LNCAP (cell line): Measurements from ENCODE around the gene CEP95.

ENCODE experiments used
- CTCF ChIP-seq: fragments of 450-650 bp; IDR thresholded peaks from 2 replicates; pipeline ENCODE4 v1.5.1; 2017; ENCODE audit warnings: mild to moderate bottlenecking

The CEP95 gene

DNA sequence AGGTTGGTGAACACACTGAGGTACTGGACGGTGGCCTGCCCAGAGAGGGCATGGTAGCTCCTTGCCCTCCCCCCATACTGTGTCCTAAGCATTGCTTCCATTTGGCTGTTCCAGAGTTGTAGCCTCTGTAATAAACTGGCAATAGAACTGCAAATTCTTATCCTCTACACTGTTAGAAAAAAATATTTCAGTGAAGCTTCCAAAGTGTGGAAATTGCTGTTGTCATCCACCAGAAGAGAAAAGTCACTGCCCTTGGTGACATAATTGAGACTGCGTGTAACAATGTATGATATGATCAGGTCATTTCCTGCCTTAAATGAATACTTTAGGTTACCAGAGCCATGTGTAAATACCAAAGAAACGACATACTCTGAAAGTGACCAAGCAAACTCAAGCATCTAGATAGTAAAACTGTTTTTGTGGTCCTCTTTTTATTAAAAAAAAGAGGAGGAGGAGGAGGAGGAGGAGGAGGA lies 65.9 kb downstream of the CEP95 start:
- TF ChIP-seq CTCF: no peak

GRCh38 chr17:64573214-64573613 lies 66.4 kb downstream of the CEP95 start:
- TF ChIP-seq CTCF: no peak

DNA sequence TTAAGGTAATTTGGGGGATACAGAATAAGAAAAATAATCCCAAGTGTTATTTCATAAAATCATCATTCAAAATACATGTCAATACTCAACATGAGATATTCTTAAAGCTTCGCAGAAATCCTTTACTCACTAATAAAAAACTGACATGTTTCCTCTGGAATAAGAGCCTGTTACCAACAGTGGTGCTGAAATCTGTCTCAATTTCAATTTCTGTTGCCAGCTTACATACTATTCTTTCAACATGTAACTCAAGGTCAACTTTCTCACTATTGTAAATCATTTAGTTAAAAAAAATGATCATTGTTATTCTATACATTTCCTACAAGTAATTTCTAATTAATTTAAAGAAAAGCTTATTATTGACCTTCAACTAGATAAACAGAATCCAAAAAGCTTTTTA lies 67.9 kb downstream of the CEP95 start:
- TF ChIP-seq CTCF: no peak

DNA sequence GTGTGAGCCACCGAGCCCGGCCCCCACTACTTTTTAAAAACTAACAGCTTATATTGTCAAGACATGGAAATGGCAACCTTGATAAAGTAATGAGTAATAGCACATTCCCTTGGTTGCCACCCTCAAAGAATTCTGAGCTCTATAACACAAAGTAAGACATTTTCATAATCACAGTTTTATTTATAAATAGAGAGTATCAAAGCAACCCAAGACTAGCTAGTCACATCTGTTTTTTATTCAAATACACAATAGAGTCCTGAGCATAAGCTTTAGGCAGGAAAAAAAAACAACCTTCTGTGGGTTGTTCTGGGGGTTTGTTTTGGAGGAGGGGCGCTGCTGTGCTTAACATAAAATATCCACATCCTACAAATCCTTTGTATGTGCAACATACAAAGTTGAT lies 68.7 kb downstream of the CEP95 start:
- no peak for TF ChIP-seq CTCF

DNA sequence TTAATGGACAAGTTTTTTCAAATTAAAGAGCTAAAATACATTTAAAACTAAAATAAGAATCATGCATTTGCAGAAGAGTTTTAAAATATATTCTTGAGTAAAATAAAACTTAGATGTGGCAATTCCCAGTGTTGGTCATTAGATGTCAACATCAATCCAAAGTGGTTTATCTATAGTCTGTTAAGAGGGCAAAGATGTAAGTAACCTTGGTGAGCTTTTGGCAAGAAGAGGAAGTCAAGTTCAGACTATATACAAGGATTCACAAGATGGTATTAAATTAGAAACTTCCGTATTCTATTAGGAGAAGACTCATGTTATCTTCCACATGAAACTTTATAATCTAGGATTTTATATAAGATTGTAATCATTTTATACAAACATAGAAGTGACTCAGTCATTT lies 73.1 kb downstream of the CEP95 start:
- no peak; the same call in 1 of the 2 replicates for TF ChIP-seq CTCF

DNA sequence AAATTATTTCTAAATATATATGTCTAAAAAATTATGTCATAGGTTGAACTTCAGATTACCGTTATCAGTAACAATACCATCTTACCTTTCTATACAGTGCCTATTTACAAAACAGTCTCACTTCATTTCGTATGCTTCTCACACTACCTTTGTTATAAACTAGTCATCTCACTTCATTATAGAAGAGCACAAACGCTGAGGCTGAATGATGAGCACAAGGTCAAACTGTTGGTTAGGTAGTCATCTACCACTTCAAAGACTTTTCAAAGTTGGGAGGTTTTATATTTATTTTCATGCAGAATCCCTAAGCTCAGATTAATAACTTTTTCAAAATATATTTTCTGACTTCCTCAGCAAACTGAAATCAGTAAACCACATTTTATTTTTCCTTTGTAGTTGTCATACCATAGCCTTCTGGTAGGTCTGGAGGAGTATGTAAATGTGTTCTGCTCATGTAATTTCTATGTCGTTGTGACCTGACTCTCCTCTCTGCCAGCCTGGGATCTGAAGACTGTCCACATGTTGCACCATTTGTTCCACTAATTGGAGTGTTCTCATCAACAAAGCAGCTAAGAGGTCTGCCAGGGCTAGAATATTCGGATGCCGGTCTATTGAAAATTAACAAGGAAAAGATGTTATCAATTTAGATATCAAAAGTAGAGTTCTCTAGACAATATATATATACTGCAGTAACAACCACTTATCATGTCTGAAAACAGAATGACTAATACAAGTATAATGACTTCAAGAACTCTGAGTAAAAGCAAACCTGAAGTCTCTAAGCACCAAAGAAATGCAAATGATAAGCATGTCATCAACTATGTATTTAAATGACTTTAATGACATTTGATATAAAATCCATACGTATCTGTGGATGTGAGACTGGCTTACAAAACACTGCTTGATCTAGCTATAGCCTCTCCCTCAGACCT lies 73.9 kb downstream of the CEP95 start:
- no peak for TF ChIP-seq CTCF

GRCh38 chr17:64583038-64583437 lies 76.3 kb downstream of the CEP95 start:
- no peak for TF ChIP-seq CTCF
